Cardiac muscle cell (in vitro differentiated cells and primary cell): ENCODE measurements around the gene LRP5. TPM values are rescaled to one million over a fixed set of nuclear protein-coding genes. Genes with fewer than 3 reads are reported as not detected.

Experiments used
- DNase-seq, 2 donors: peaks; one replicate each; pipeline versions ENCODE4 v3.0.0 to v3.0.0-alpha.2; 2010 to 2017; ENCODE audit warnings: low read depth in 1 of 2, low spot score in 1 of 2
- H3K27ac ChIP-seq: fragments of 200-600 bp; sonication (generic); 2 replicates; pipeline ENCODE4 v1.5.1; 2016
- H3K27me3 ChIP-seq: fragments of 200-600 bp; sonication (generic); 2 replicates; pipeline ENCODE4 v1.6.0; 2016; ENCODE audit warnings: control low read depth
- H3K36me3 ChIP-seq: fragments of 200-600 bp; sonication (generic); 2 replicates; pipeline ENCODE4 v1.5.1; 2016; ENCODE audit warnings: control low read depth
- H3K4me1 ChIP-seq: fragments of 200-600 bp; sonication (generic); 2 replicates; pipeline ENCODE4 v1.8.1; 2017; ENCODE audit warnings: low read depth, mild to moderate bottlenecking, mixed run types
- H3K4me3 ChIP-seq: fragments of 200-600 bp; sonication (generic); 2 replicates; pipeline ENCODE4 v1.5.1; 2016; ENCODE audit warnings: mild to moderate bottlenecking
- H3K9me3 ChIP-seq: fragments of 200-600 bp; sonication (generic); 2 replicates; pipeline ENCODE4 v1.5.1; 2017; ENCODE audit warnings: low read depth, mild to moderate bottlenecking, control low read depth
- CTCF ChIP-seq: IDR thresholded peaks from 2 replicates; pipeline ENCODE4 v1.5.1; 2012; ENCODE audit warnings: low read depth, mild to moderate bottlenecking, low read length
- polyA plus RNA-seq: library from polyadenylated mRNA; unstranded; fragments of >200 nt; fragmentation: Nextera tagmentation; extraction: Ambion mirVana; gene quantifications from 2 replicates; pipeline ENCODE4 v1.2.1, GENCODE V29; 2016
- total RNA-seq: library from RNA; depleted of rRNA; stranded (reverse); fragments of >200 nt; gene quantifications from 2 replicates; pipeline ENCODE4 v1.2.3, GENCODE V29; 2016

LRP5 gene
- total and polyA plus RNA-seq, 2 experiments from 2014 or later: 29.1 to 245 TPM

GRCh38 chr11:68498321-68498720 is 185.9 kb downstream of the LRP5 start:
- H3K27ac ChIP-seq: no peak overlapping the region
- no peaks in the 10 kb centered on the region for H3K27me3 ChIP-seq
- peaks cover 32% of the 10 kb centered on the region for H3K4me1 ChIP-seq
- no peak for TF ChIP-seq CTCF
- H3K36me3 ChIP-seq: no peaks in the 10 kb centered on the region
- no peak overlapping the region for H3K4me3 ChIP-seq
- DNase-seq: peak in 1 of 2 donors; percentile 21
- H3K9me3 ChIP-seq: no peaks in the 10 kb centered on the region

Other genes with a start within 250 kb of the LRP5 start
- 49.2 and 143 TPM in 2 replicates for gene CHKA, start 191.2 kb upstream of the LRP5 start, total RNA-seq
- gene CHKA, start 191.2 kb upstream of the LRP5 start, polyA plus RNA-seq: 37.6 and 41.3 TPM in 2 replicates
- gene KMT5B, start 99.3 kb upstream of the LRP5 start, total RNA-seq: 29.1 and 36.7 TPM in 2 replicates
- gene KMT5B, start 99.3 kb upstream of the LRP5 start, polyA plus RNA-seq: 34.1 and 35.9 TPM in 2 replicates
- 19.2 and 32.0 TPM in 2 replicates for gene C11orf24, start 40.6 kb upstream of the LRP5 start, total RNA-seq
- 26.6 and 35.3 TPM in 2 replicates for gene C11orf24, start 40.6 kb upstream of the LRP5 start, polyA plus RNA-seq
- gene PPP6R3, start 148.2 kb downstream of the LRP5 start, total RNA-seq: 83.2 and 118 TPM in 2 replicates
- 41.9 and 57.7 TPM in 2 replicates for gene PPP6R3, start 148.2 kb downstream of the LRP5 start, polyA plus RNA-seq